CD4-positive, alpha-beta T cell treated with Interleukin-4 for 4 hours (primary cell): ENCODE measurements around the gene GRIA3.
"Not testable (repeated sequence)": the region's sequence is repeated elsewhere in the genome, so short reads cannot be mapped to it uniquely, and the experiment has no call there.

ENCODE experiments used
- DNase-seq: peaks from one replicate; pipeline ENCODE4 v3.0.0-alpha.2; 2020

GRIA3 gene

GRCh38 chrX:123476611-123477219, 292.6 kb downstream of the GRIA3 start:
- no peak for DNase-seq

DNA sequence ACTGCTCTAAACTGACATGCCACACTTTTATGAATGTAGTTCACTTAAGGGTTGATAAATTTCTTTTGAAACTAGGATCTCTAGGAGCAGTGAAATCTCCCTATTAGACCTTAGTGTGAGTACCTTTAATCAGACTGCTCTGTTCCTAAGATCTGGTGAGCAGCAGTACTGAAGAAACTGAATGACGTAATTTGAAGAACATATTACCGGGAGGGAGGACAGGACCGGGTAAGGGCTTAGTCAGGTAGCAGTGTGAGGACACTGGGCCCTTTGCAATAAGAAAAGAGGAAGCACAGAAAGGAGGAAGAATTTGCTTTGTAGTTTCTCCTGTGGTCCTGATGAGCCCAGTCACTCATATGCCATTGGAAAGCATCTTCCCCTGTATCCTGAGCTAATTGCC, 293.6 kb downstream of the GRIA3 start:
- no peak for DNase-seq

GRCh38 chrX:123481913-123482851, 298.1 kb downstream of the GRIA3 start:
- no peak for DNase-seq

- DNase-seq: no peak
Observed at GRCh38 chrX:123486297-123486696, 302.2 kb downstream of the GRIA3 start.

DNA sequence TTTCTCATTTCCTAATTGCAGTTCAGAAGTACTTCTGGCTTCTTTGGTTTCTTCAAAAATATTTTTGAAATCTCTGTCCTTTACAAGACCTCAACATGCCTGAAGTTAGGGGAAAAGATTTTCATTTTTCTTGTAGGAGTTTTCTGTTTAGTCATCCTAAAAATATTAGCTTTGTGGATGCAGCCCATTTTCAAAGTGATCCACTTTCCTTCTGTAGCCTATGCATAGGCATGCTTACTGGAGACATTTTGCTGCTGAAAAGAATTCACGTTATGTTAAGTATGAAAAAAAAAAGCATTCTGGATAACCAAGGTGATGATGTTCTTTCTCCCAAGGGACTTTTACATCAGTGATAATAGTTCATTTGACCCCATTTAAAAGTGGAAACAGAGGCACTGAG, 303.2 kb downstream of the GRIA3 start:
- no peak for DNase-seq

DNA sequence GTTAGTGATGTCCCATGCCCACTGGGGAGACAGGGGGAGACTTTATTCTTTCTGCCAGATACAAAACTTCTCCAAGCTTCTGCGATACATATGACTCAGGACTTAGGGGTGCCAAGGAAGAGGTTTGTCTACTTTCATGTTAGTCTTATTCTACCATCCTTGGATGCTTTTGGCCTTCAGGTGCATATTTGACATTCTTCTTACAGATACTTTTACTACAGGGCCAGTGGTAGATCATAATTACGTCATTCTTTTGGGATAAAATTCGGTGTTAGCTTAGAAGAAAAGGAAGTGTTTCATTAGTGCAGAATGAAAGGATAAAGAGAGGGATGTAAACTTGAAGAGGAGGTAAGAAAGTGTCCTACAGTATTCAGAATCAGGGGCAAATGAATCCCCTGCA, 303.6 kb downstream of the GRIA3 start:
- DNase-seq: no peak

GRCh38 chrX:123489011-123489410, 304.9 kb downstream of the GRIA3 start:
- no peak for DNase-seq

DNA sequence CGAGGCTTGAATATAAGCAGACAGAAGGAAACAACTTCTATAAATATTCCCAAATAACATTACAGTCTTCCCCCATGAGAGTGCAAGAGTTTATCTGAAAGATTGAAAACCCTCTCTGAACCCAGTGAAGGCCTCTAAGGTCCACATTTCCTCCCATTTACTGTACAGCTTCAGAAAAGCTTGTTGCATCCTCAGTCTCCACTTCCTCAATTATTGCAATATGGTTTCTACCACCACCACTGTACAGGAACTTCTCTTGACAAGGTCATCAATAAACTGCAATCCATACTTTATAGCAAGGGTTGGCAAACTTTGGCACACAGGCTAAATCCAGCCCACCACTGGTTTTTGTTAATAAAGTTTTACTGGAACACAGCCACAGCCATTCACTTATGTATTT, 309.8 kb downstream of the GRIA3 start:
- no peak for DNase-seq

DNA sequence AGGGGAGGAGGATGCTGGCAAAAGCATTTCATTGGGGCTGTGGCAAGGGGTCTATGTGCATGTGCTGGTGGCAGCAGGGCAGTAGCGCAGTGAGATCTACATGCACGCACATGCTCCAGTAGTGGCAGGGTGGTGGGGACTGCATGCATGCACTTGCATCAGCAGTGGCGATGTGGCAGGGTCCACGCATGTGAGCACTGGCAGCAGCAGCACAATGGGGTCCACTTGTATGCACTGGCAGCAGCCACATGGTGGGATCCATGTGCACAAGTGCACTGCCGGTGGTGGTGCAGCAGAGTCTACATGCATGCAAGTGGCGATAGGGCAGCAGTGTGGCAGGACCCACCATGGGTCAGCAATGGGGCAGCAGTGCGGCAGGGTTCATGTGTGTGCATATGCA, 315.7 kb downstream of the GRIA3 start:
- no peak for DNase-seq

GRCh38 chrX:123504047-123504446, 320.0 kb downstream of the GRIA3 start:
- no peak for DNase-seq

GRCh38 chrX:123504630-123505270, 320.7 kb downstream of the GRIA3 start:
- no peak for DNase-seq

DNA sequence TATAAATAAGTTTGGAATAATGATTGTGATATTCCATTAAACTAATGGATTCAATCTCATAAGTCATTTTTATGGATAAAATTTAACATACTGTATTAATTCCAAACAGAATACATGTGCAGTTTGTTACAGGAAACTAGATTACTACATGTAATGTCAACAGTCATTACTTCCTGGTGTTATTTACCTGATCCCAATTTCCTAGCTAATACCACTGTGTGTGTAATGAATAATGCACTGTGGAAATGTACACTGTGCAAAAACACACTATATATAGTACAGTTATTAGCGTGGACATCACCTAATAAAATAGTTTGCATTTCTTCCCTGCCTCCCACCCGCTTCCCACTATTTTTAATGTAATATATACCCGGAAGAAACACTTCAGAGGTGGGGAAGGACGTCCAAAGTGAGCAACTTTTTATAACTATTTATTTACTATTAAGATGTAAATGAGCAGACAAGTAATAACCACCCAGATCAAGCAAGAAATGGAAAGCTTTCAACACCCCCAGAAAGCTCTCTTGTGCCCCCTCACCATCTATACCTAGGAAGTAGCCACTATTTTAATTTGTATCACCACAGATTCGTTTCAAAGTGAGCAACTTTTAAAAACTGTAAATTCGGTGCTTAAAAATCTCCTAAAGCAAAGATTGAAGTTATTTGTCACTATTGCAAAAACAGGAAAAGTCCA, 329.7 kb downstream of the GRIA3 start:
- DNase-seq: no peak

DNA sequence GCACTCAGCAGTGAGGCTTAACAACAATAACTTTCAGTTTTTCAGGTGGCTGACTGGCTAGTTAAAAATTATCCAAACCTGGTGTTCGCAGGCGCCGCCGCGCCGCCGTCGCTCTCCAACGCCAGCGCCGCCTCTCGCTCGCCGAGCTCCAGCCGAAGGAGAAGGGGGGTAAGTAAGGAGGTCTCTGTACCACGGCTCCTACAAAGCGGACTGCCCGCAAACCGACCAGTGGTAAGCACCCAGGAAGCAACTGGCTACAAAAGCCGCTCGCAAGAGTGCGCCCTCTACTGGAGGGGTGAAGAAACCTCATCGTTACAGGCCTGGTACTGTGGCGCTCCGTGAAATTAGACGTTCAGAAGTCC, 330.2 kb downstream of the GRIA3 start:
- DNase-seq: not testable (repeated sequence)

GRCh38 chrX:123518791-123519190, 334.7 kb downstream of the GRIA3 start:
- DNase-seq: no peak

DNA sequence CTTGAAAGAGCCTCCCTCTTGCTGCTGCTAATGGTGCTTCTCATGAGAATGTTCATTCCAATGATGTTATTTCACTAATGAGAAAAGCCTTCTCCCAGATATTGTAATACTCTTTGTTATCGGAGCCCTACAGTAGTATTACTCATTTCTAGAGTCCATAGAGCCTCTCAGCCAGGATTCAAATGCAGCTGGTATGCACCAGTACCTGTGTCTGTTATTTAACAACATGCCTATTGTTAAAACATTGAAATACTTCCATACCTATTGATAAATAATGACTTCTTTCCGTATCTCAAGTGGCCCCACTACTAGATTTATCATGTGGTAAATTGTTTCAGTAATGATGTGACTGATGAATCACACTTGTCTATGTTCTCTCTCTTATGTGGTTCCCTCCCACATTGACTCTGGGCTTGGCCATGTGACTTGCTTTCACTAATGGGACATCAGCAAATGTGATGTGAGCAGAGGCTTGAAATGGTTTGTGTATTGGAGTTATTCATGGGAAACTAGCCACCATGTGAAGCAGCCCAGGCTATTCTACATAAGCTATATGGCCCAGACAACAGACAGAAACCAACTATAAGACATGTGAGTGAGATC, 341.1 kb downstream of the GRIA3 start:
- no peak for DNase-seq

GRCh38 chrX:123530726-123531125, 346.6 kb downstream of the GRIA3 start:
- DNase-seq: not testable (repeated sequence)
